Measurements from ENCODE around the gene ZFYVE26. TPM values are rescaled to one million over a fixed set of nuclear protein-coding genes. Genes with fewer than 3 reads are reported as not detected.
"Not testable (repeated sequence)": the region's sequence is repeated elsewhere in the genome, so short reads cannot be mapped to it uniquely, and the experiment has no call there.

Gene ZFYVE26
- total RNA-seq, 1 donor from 2014 or later: 19.3 TPM

DNA sequence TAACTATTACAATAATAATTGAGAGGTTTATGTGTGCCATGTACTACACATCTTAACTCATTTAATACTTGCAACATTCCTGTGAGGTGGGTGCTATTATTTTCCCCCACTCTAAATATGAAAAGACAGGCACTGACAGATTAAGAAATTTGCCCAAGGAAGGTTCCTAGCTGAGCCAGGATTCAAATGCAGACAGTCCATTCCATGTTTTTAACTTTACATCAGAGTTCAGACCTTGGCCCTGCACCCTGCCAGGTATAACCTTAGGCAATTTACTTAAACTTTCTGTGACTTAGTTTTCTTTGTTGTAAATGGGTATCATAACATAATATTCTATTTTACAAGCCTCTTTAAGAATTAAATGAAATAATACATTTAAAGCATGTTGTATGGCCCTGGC, 88.1 kb downstream of the ZFYVE26 start:
- no peaks in the 10 kb centered on the region for H3K36me3 ChIP-seq
- H3K27ac ChIP-seq: no peak overlapping the region
- no peak overlapping the region for H3K4me3 ChIP-seq
- no peaks in the 10 kb centered on the region for H3K27me3 ChIP-seq
- TF ChIP-seq, protein P1, sequence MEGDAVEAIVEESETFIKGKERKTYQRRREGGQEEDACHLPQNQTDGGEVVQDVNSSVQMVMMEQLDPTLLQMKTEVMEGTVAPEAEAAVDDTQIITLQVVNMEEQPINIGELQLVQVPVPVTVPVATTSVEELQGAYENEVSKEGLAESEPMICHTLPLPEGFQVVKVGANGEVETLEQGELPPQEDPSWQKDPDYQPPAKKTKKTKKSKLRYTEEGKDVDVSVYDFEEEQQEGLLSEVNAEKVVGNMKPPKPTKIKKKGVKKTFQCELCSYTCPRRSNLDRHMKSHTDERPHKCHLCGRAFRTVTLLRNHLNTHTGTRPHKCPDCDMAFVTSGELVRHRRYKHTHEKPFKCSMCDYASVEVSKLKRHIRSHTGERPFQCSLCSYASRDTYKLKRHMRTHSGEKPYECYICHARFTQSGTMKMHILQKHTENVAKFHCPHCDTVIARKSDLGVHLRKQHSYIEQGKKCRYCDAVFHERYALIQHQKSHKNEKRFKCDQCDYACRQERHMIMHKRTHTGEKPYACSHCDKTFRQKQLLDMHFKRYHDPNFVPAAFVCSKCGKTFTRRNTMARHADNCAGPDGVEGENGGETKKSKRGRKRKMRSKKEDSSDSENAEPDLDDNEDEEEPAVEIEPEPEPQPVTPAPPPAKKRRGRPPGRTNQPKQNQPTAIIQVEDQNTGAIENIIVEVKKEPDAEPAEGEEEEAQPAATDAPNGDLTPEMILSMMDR (IDR thresholded peaks at IDR 0.05): no peak
- DNase-seq (ENCODE audit: low spot score in 2 of 2): no peak
- no peaks in the 10 kb centered on the region for H3K4me1 ChIP-seq
- H3K9me3 ChIP-seq: no peaks in the 10 kb centered on the region
- intact Hi-C loops (cut with DNase I): no loop called here

- Histone ChIP-seq H3K9me3 (no peaks in the 10 kb centered on the region), H3K4me3 (no peak overlapping the region), H3K27ac (no peak overlapping the region), H3K36me3 (no peaks in the 10 kb centered on the region), H3K27me3 (no peaks in the 10 kb centered on the region), H3K4me1 (no peaks in the 10 kb centered on the region)
- DNase-seq (ENCODE audit: low spot score in 2 of 2): no peak
- TF ChIP-seq, protein P1 (IDR thresholded peaks at IDR 0.05): no peak
- intact Hi-C loops (cut with DNase I): no loop called here
These were observed 89.0 kb downstream of the ZFYVE26 start for GRCh38 chr14:67727361-67727760.

GRCh38 chr14:67725171-67725570, 91.2 kb downstream of the ZFYVE26 start:
- Histone ChIP-seq H3K9me3 (no peaks in the 10 kb centered on the region), H3K27me3 (no peaks in the 10 kb centered on the region), H3K4me1 (peaks cover 0 to 2% of the 10 kb centered on the region in 2 donors), H3K36me3 (no peaks in the 10 kb centered on the region), H3K4me3 (no peak overlapping the region), H3K27ac (no peak overlapping the region)
- intact Hi-C loops (cut with DNase I): no loop called here
- TF ChIP-seq, protein P1 (IDR thresholded peaks at IDR 0.05): no peak
- no peak for DNase-seq (ENCODE audit: low spot score in 2 of 2)

DNA sequence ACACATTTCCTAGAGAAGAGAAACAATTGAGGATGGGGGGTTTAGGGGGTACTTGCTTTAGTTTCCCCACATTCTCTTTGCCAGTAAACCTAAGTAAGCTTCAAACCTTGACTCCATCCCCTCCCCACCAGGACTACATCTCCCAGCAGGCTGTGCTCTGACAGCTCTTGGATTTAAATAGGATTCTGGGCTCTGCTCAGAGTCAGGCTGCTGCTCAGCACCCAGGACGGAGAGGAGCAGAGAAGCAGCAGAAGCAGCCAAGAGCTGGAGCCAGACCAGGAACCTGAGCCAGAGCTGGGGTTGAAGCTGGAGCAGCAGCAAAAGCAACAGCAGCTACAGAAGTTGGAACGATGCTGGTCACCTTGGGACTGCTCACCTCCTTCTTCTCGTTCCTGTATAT, 94.1 kb downstream of the ZFYVE26 start:
- TF ChIP-seq, protein P1 (IDR thresholded peaks at IDR 0.05): no peak
- H3K4me3 ChIP-seq: peak overlapping the region in 1 of 2 donors; percentile 28
- peak in 1 of 2 donors; percentile 64 for DNase-seq (ENCODE audit: low spot score in 2 of 2)
- H3K27me3 ChIP-seq: no peaks in the 10 kb centered on the region
- H3K4me1 ChIP-seq: peaks cover 0 to 2% of the 10 kb centered on the region in 2 donors
- H3K27ac ChIP-seq: no peak overlapping the region
- H3K9me3 ChIP-seq: no peaks in the 10 kb centered on the region
- intact Hi-C loops (cut with DNase I): no loop called here
- no peaks in the 10 kb centered on the region for H3K36me3 ChIP-seq

DNA sequence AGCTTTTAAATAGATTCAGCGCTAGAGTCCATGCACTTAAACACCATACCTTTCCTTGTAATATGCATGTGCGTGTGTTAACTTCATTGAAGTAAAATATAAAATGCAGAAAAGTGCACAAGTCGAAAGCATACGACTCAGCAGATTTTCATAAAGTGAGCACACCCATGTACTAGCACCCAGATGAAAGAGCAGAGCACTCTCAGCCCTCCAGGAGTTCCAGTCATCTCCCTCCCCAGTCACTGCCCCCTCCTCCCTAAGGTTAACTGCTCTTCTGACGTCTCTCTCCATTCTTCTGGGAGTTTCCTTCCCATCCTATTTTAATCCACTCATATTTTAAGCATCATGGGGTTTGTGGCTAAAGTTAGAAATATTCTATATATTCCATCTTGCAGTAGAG, 94.5 kb downstream of the ZFYVE26 start:
- DNase-seq (ENCODE audit: low spot score in 2 of 2): no peak
- TF ChIP-seq, protein P1 (IDR thresholded peaks at IDR 0.05): no peak
- H3K4me1 ChIP-seq: peaks cover 0 to 2% of the 10 kb centered on the region in 2 donors
- no peaks in the 10 kb centered on the region for H3K9me3 ChIP-seq
- no peak overlapping the region for H3K4me3 ChIP-seq
- intact Hi-C loops (cut with DNase I): no loop called here
- no peaks in the 10 kb centered on the region for H3K36me3 ChIP-seq
- H3K27ac ChIP-seq: no peak overlapping the region
- H3K27me3 ChIP-seq: no peaks in the 10 kb centered on the region

DNA sequence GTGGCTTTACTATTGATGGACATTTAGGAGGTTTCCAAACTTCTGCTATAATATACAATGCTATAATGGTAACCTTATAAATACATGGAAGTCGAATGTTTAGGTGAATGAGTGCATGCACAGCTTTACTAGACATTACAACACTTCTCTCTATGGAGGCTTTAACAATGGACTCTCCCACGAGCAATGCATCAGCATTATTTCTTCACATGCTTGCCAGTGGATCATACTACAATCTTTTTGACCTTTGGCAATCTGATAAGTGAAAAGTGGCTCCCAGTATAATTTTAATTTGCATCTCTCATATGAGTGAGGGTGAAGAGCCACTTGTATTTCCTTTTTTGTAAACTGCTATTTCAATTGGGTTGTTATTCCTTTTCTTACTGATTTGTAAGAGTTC, 96.5 kb downstream of the ZFYVE26 start:
- DNase-seq (ENCODE audit: low spot score in 2 of 2): no peak
- peaks cover 0 to 2% of the 10 kb centered on the region in 2 donors for H3K4me1 ChIP-seq
- H3K4me3 ChIP-seq: no peak overlapping the region
- no peak overlapping the region for H3K27ac ChIP-seq
- no peaks in the 10 kb centered on the region for H3K36me3 ChIP-seq
- intact Hi-C loops (cut with DNase I): no loop called here
- TF ChIP-seq, protein P1 (IDR thresholded peaks at IDR 0.05): no peak
- no peaks in the 10 kb centered on the region for H3K27me3 ChIP-seq
- no peaks in the 10 kb centered on the region for H3K9me3 ChIP-seq

- DNase-seq (ENCODE audit: low spot score in 2 of 2); H3K27me3 ChIP-seq; intact Hi-C loops (cut with DNase I); H3K36me3 ChIP-seq; H3K4me3 ChIP-seq; H3K27ac ChIP-seq; H3K4me1 ChIP-seq; H3K9me3 ChIP-seq: not testable (repeated sequence)
These were observed 97.0 kb downstream of the ZFYVE26 start for GRCh38 chr14:67719385-67719784.
